ENCODE results near the gene MAP3K1. TPM values are rescaled to one million over a fixed set of nuclear protein-coding genes. Genes with fewer than 3 reads are reported as not detected.
A peak's percentile ranks its signal among the peaks of the same experiment; 100 is the strongest.

MAP3K1 gene
- total and polyA plus RNA-seq, 9 of the 15 experiments (the other 6 are each of a cell fraction or from before 2014, with no cell fraction given), result 3.9 to 13.9 (median 7.5) TPM

GRCh38 chr5:56848206-56848605 lies 32.9 kb downstream of the MAP3K1 start:
- FAIRE-seq (no peak), DNase-seq (ENCODE audit: extremely low read depth in 1 of 4, low spot score in 3 of 4) (peak in 1 of 4 experiments; percentile 21), ATAC-seq (peak; percentile 29; the same call in 1 of the 3 replicates)
- BruUV-seq (replicated peaks), result no TSS peak
- Histone ChIP-seq H3K79me2 (ENCODE audit: control insufficient read depth, insufficient read depth, low read length) (peaks cover 37% of the 10 kb centered on the region), H2AFZ (ENCODE audit: low read depth, low read length) (no peak overlapping the region), H3K4me3 (no peak overlapping the region), H3K4me1 (replicated peaks in 1 of 2; ENCODE audit: control insufficient read depth in 2 of 2, insufficient read depth in 2 of 2, low read length in 2 of 2) (peaks cover 6 to 26% of the 10 kb centered on the region in 2 experiments; a peak in 3 of 5 replicates), H3K4me2 (ENCODE audit: insufficient read depth, low read length) (no peak overlapping the region), H3K9ac (ENCODE audit: insufficient read depth in 1 of 2, low read depth in 2 of 2, low read length in 2 of 2) (no peak overlapping the region), H4K20me1 (replicated peaks; ENCODE audit: control insufficient read depth, insufficient read depth, low read length) (no peaks in the 10 kb centered on the region), H3K27me3 (ENCODE audit: control insufficient read depth in 2 of 2, insufficient read depth in 2 of 2, low read length in 2 of 2) (no peaks in the 10 kb centered on the region), H3K27ac (ENCODE audit: extremely low read depth, low read depth, low read length) (no peak overlapping the region), H3K9me1 (ENCODE audit: control insufficient read depth, insufficient read depth, low read length) (no peaks in the 10 kb centered on the region), H3K9me3 (replicated peaks; ENCODE audit: control insufficient read depth, insufficient read depth, low read depth, low read length) (no peaks in the 10 kb centered on the region), H3K36me3 (ENCODE audit: control insufficient read depth, insufficient read depth, low read length) (no peaks in the 10 kb centered on the region)
- ChIA-PET POLR2A (no interaction called here), CTCF (ENCODE audit: low intra/inter-chr PET ratio) (no interaction called here)
- intact Hi-C loops (cut with micrococcal nuclease), result no loop called here
- WGBS (ENCODE audit: insufficient coverage, low coverage, missing lambda C conversion rate), result 25% methylated on average over 1 of the region's 1 CpG
- in situ Hi-C loops (cut with MboI), result loop anchor here (25.0 kb wide), 1 partner anchor 911 kb away; no protein-coding TSS in a partner anchor
- 0 out of 4 replicates have a peak, but pooled peaks of 1 of the 2 experiments have one; percentile 64 for TF ChIP-seq TEAD1 (CRISPR knock-in tag; IDR thresholded peaks at IDR 0.05)
- TF ChIP-seq ZNF644 (tag; IDR thresholded peaks at IDR 0.05; ENCODE audit: low read depth), result no peak
- TF ChIP-seq POLR2H (tag; IDR thresholded peaks at IDR 0.05; ENCODE audit: low read depth), result no peak
- peak; percentile 67; the same call in 1 of the 2 replicates for TF ChIP-seq ZBTB17 (CRISPR knock-in tag; IDR thresholded peaks at IDR 0.05)
- peak; percentile 38; the same call in 1 of the 2 replicates for TF ChIP-seq CBFA2T2 (conservative IDR thresholded peaks at IDR 0.05)
- TF ChIP-seq TRIM28 (IDR thresholded peaks at IDR 0.05), result no peak
- no peak for TF ChIP-seq ZBTB2 (IDR thresholded peaks at IDR 0.05)
- TF ChIP-seq IRF1 (CRISPR knock-in tag; IDR thresholded peaks at IDR 0.05; ENCODE audit: borderline replicate concordance), result no peak
- TF ChIP-seq REST (IDR thresholded peaks at IDR 0.05; ENCODE audit: borderline replicate concordance), result no peak
- no peak for TF ChIP-seq REST (CRISPR knock-in tag; IDR thresholded peaks at IDR 0.05; ENCODE audit: low read depth)
- peak; percentile 65 for TF ChIP-seq ARID1B (IDR thresholded peaks at IDR 0.05)
- no peak for TF ChIP-seq ZNF780A (CRISPR knock-in tag; IDR thresholded peaks at IDR 0.05)
